ENCODE results near the gene GPC2.

GPC2 gene

DNA sequence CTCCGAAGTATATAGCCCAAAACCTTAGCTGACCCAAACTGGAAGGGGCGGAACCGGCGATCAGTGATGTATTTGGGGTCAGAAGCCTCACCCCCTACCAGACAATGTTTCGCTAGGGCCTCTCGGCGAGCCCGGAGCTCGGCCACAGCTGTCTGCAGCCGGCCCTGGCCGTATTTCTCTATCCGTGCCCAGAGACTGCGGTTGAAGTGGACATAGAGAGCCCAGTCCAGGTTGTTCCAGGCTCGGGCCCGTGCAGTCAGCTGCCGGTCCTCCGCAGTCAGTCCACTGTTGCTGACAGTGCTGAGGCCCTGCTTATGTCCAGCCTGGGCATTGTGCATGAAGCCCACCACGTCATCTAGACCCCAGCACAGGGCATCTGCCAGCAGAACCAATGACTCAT is 17.1 kb downstream of the GPC2 start:
- TF ChIP-seq, protein P1, sequence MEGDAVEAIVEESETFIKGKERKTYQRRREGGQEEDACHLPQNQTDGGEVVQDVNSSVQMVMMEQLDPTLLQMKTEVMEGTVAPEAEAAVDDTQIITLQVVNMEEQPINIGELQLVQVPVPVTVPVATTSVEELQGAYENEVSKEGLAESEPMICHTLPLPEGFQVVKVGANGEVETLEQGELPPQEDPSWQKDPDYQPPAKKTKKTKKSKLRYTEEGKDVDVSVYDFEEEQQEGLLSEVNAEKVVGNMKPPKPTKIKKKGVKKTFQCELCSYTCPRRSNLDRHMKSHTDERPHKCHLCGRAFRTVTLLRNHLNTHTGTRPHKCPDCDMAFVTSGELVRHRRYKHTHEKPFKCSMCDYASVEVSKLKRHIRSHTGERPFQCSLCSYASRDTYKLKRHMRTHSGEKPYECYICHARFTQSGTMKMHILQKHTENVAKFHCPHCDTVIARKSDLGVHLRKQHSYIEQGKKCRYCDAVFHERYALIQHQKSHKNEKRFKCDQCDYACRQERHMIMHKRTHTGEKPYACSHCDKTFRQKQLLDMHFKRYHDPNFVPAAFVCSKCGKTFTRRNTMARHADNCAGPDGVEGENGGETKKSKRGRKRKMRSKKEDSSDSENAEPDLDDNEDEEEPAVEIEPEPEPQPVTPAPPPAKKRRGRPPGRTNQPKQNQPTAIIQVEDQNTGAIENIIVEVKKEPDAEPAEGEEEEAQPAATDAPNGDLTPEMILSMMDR (IDR thresholded peaks at IDR 0.05; ENCODE audit: low read depth, low read length): no peak
- H3K4me3 ChIP-seq (ENCODE audit: low read depth, low read length): no peak overlapping the region

GRCh38 chr7:100159099-100159623 is 18.0 kb downstream of the GPC2 start:
- TF ChIP-seq, protein P1 (IDR thresholded peaks at IDR 0.05; ENCODE audit: low read depth, low read length): no peak

DNA sequence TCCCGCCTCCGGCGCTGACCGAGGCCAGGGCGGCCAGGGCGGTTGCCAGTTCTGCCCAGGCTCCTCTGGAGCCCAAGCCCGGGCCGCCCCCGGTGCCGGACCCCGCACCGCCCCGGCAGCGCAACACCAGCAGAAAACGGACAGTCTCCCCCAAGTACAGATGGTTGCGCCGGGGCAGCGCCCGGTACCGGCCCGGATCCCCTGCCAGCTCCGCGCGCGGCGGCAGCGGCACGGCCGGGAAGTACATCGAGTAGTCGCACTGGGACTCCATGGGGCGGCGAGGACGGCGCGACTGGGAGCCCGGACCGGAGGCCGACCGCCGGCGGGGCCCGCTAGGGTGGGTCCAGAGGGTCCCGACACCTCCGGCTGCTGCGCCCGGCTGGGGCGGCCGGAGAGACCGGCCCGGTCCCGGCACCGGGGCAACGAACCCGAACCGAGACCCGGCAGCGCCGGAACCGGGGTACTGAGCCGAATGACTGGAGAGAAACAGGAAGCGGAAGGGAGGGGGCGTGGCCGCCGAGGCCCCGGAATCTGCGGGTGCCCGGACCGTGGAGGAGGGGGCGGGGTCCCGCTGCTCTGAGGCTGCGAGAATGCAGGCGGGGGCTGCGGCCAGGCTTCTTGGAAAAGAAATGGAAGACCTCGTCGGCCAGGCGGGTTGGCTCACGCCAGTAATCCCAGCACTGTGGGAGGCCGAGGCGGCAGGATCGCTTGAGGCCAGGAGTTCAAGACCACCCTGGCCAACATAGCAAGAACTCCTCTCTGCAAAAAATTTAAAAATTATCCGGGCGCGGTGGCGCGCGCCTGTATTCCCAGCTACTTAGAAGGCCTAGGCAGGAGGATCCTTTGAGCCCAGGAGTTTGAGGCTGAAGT is 18.7 kb downstream of the GPC2 start, which contains the start of gene TRAPPC14:
TSS of gene TRAPPC14 (minus strand) at position 495 of the 870 bp plus-strand sequence. CDS start at position 271, 224 bp downstream.
- TF ChIP-seq, protein P1 (IDR thresholded peaks at IDR 0.05; ENCODE audit: low read depth, low read length): no peak
- peak within 1 kb of the TSS; percentile 71 for H3K4me3 ChIP-seq (ENCODE audit: low read depth, low read length)

More at GRCh38 chr7:100159099-100159623, 18.0 kb downstream of the GPC2 start:
- peak overlapping the region; percentile 71 for H3K4me3 ChIP-seq (ENCODE audit: low read depth, low read length)

- TF ChIP-seq, protein P1 (IDR thresholded peaks at IDR 0.05; ENCODE audit: low read depth, low read length): no peak
- peak overlapping the region; percentile 71 for H3K4me3 ChIP-seq (ENCODE audit: low read depth, low read length)
Measured at GRCh38 chr7:100157334-100158228, 19.6 kb downstream of the GPC2 start.

- TF ChIP-seq, protein P1 (IDR thresholded peaks at IDR 0.05; ENCODE audit: low read depth, low read length): no peak
Measured at GRCh38 chr7:100157069-100157333, 20.2 kb downstream of the GPC2 start.

DNA sequence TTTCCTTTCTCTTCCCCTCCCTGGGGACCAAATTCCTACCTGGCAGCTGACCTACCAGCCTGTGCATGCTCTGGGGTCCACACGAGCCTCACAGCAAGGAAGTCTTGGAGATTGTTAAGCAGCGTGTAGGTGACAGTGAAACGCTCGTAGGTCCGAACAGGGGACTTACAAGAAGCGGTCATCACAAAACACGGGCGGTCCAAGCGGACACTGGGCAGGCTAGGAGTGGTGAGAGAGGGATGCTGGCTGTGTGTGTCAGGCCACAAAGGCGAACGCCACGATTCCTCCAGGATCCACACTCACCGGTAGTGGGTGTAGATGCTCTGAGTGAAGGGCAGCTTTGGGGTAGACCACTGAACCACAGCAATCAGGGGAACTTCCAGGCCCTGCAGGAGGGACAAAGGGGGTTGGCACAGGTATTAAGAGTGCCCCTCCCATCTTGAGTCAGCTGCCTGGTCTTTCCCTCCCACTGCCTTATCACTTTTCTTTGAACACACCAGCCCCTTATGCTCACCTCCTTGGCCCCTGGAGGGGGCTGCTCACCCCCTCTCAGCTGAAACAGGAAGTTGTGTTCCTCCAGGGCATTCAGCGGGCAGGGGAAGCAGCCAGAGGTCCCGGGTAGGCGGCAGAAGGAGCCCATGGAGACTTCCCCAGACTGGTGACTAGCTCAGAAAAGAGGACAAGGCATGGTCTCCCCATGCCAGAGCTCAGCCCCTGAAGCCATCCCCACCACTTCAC is 20.7 kb downstream of the GPC2 start:
- TF ChIP-seq, protein P1 (IDR thresholded peaks at IDR 0.05; ENCODE audit: low read depth, low read length): no peak
- H3K4me3 ChIP-seq (ENCODE audit: low read depth, low read length): no peak overlapping the region

More at GRCh38 chr7:100157069-100157333, 20.2 kb downstream of the GPC2 start:
- H3K4me3 ChIP-seq (ENCODE audit: low read depth, low read length): peak overlapping the region; percentile 71; the same call in 1 of the 2 replicates
